K562 (cell line): ENCODE data around the gene VWA3B. TPM values are rescaled to one million over a fixed set of nuclear protein-coding genes. Genes with fewer than 3 reads are reported as not detected.

Experiments
- NKRF ChIP-seq: fragments of 450-650 bp; IDR thresholded peaks from 2 replicates; pipeline ENCODE4 v1.6.1; 2016; ENCODE audit warnings: borderline replicate concordance
- USF1 ChIP-seq: sonication (generic); formaldehyde crosslinking; IDR thresholded peaks from 2 replicates; pipeline ENCODE4 v1.9.0; 2022; ENCODE audit warnings: mild to moderate bottlenecking, missing genetic modification reagents
- ZNF609 ChIP-seq: sonication (generic); formaldehyde crosslinking; IDR thresholded peaks from 2 replicates; pipeline ENCODE4 v1.8.1; 2023; ENCODE audit warnings: missing genetic modification reagents, mild to moderate bottlenecking, borderline replicate concordance
- polyA plus RNA-seq, 8 experiments: library from polyadenylated mRNA; depleted of rRNA in 4 of 8; stranded (reverse) in 5 of 8; unstranded in 3 of 8; fragments of >200 nt; fragmentation: Nextera tagmentation in 2 of 8; fragmentation: Illumina TruSeq in 1 of 8; extraction: Ambion mirVana in 2 of 8; extraction: Trizol in 1 of 8; gene quantifications; 2 replicates each; pipeline versions ENCODE4 v1.2.1 to v1.2.3, GENCODE V29; 2011 to 2014; ENCODE audit warnings: inconsistent platforms in 1 of 8, missing spikeins in 1 of 8
- total RNA-seq, 7 experiments: library from RNA; depleted of rRNA in 6 of 7; stranded (reverse); fragments of >200 nt in 6 of 7; fragmentation: Illumina TruSeq in 2 of 7; extraction: Trizol in 2 of 7; gene quantifications; 2 replicates each; pipeline versions ENCODE4 v1.2.1 to v1.2.3, GENCODE V29; 2011 to 2021; ENCODE audit warnings: low replicate concordance in 1 of 7

VWA3B gene
- total and polyA plus RNA-seq, 9 of the 15 experiments (the other 6 are each of a cell fraction or from before 2014, with no cell fraction given) = not detected

- TF ChIP-seq USF1 (CRISPR knock-in tag) = no peak
- TF ChIP-seq NKRF = no peak
- no peak for TF ChIP-seq ZNF609 (CRISPR knock-in tag)
Measured at GRCh38 chr2:98177286-98177685, 90.3 kb downstream of the VWA3B start (continued).
